SK-N-MC (cell line): Measurements from ENCODE around the gene DNAJB1.

Experiments used
- EZH2 ChIP-seq: fragments of 200-600 bp; sonication (generic); IDR thresholded peaks from one replicate; pipeline ENCODE4 v1.6.1; 2017; ENCODE audit warnings: antibody characterized with exemption
- POLR2AphosphoS5 ChIP-seq: IDR thresholded peaks from 2 replicates; pipeline ENCODE4 v1.6.1; 2012; ENCODE audit warnings: mild to moderate bottlenecking, low read depth, low read length, borderline replicate concordance

DNA sequence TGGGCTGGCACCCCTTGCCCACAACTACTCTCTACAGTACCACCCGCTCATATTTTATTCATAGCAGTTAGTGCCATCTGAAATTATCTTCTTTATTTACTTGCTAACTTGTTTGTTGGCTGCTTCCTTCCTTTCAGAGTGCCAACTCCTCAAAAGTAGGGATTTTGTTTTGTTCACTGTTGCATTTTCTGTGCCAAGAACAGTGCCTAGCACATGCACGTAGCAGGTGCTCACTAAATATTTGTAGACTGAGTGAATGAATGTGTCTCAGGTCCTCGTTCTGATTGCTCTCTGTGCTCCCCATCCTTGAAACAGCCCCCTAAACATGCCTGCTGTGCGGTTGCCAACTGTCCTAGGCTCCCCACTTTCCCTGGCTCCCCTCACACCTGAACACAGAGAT, 23.8 kb downstream of the DNAJB1 start:
- TF ChIP-seq EZH2 (no peak), POLR2AphosphoS5 (no peak)
